K562 (cell line): ENCODE results near the gene IMMP2L. TPM values are rescaled to one million over a fixed set of nuclear protein-coding genes. Genes with fewer than 3 reads are reported as not detected.

Source experiments
- REST ChIP-seq, 2 experiments: fragments of 450-650 bp; formaldehyde crosslinking in 1 of 2; IDR thresholded peaks; 2 replicates each; pipeline versions ENCODE4 v1.4.0 to v1.6.1; 2014 to 2020; ENCODE audit warnings: mild to moderate bottlenecking in 2 of 2, borderline replicate concordance in 1 of 2, low read depth in 1 of 2
- ZNF696 ChIP-seq: fragments of 250-450 bp; sonication (Bioruptor Pico); conservative IDR thresholded peaks from 2 replicates; pipeline ENCODE4 v1.4.0; 2020; ENCODE audit warnings: mild to moderate bottlenecking, moderate library complexity
- polyA plus RNA-seq, 8 experiments: library from polyadenylated mRNA; depleted of rRNA in 4 of 8; stranded (reverse) in 5 of 8; unstranded in 3 of 8; fragments of >200 nt; fragmentation: Nextera tagmentation in 2 of 8; fragmentation: Illumina TruSeq in 1 of 8; extraction: Ambion mirVana in 2 of 8; extraction: Trizol in 1 of 8; gene quantifications; 2 replicates each; pipeline versions ENCODE4 v1.2.1 to v1.2.3, GENCODE V29; 2011 to 2014; ENCODE audit warnings: inconsistent platforms in 1 of 8, missing spikeins in 1 of 8
- total RNA-seq, 7 experiments: library from RNA; depleted of rRNA in 6 of 7; stranded (reverse); fragments of >200 nt in 6 of 7; fragmentation: Illumina TruSeq in 2 of 7; extraction: Trizol in 2 of 7; gene quantifications; 2 replicates each; pipeline versions ENCODE4 v1.2.1 to v1.2.3, GENCODE V29; 2011 to 2021; ENCODE audit warnings: low replicate concordance in 1 of 7

The IMMP2L gene
- total and polyA plus RNA-seq, 9 of the 15 experiments (the other 6 are each of a cell fraction or from before 2014, with no cell fraction given), result 29.7 to 116 (median 53.0) TPM

- TF ChIP-seq REST (IDR thresholded peaks at IDR 0.05; ENCODE audit: borderline replicate concordance) (no peak), REST (CRISPR knock-in tag; IDR thresholded peaks at IDR 0.05; ENCODE audit: low read depth) (no peak), ZNF696 (CRISPR knock-in tag) (no peak)
These were observed 31.1 kb upstream of the IMMP2L start (continued) for GRCh38 chr7:111593343-111593742.
